HEK293 (cell line): ENCODE measurements around the gene CLTC.
A peak's percentile ranks its signal among the peaks of the same experiment; 100 is the strongest.

Source experiments
- CTCF ChIA-PET: fragments of 350-600 bp; formaldehyde crosslinking; extraction: SDS; loops from one replicate; lab custom pipeline; 2021; ENCODE audit warnings: antibody characterized with exemption; lab: Yijun Ruan, JAX
- POLR2A ChIA-PET: fragments of 300-600 bp; formaldehyde crosslinking; extraction: SDS; loops from one replicate; lab custom pipeline; 2020; ENCODE audit warnings: antibody characterized with exemption, inconsistent platforms; lab: Yijun Ruan, JAX
- H3K27ac ChIP-seq: fragments of 200-500 bp; sonication (Bioruptor generic); 2 replicates; pipeline ENCODE4 v1.5.1; 2014; ENCODE audit warnings: low read depth, low read length, control low read depth, inconsistent platforms; ENCODE audit errors: extremely low read depth
- H3K36me3 ChIP-seq, 2 experiments: fragments of 200-500 bp in 1 of 2; sonication (Bioruptor generic) in 1 of 2; 1 replicate in 1 of 2; 2 replicates in 1 of 2; pipeline ENCODE4 v1.5.1; 2014 to 2017; ENCODE audit warnings: inconsistent platforms in 2 of 2, low read length in 2 of 2; ENCODE audit not compliant: control insufficient read depth in 2 of 2, insufficient read depth in 1 of 2
- H3K4me1 ChIP-seq: fragments of 200-500 bp; sonication (Bioruptor generic); 2 replicates; pipeline ENCODE4 v1.5.1; 2014; ENCODE audit warnings: mild to moderate bottlenecking, low read length, inconsistent platforms; ENCODE audit not compliant: control insufficient read depth, insufficient read depth
- H3K4me3 ChIP-seq: 2 replicates; pipeline ENCODE4 v1.5.1; 2011; ENCODE audit warnings: low read depth, mild to moderate bottlenecking, control low read depth, low read length, moderate library complexity
- H3K9me3 ChIP-seq: fragments of 200-500 bp; sonication (Bioruptor generic); 2 replicates; pipeline ENCODE4 v1.5.1; 2014; ENCODE audit warnings: low read depth, low read length, inconsistent platforms; ENCODE audit not compliant: control insufficient read depth, insufficient read depth
- EGR2 ChIP-seq: fragments of 450-650 bp; formaldehyde crosslinking; IDR thresholded peaks from 2 replicates; pipeline ENCODE4 v1.5.1; 2016; ENCODE audit warnings: low read depth, missing biosample characterization, missing genetic modification characterization
- FEZF1 ChIP-seq: fragments of 450-650 bp; formaldehyde crosslinking; IDR thresholded peaks from 2 replicates; pipeline ENCODE4 v1.5.1; 2016; ENCODE audit warnings: missing biosample characterization, missing genetic modification characterization
- GLI4 ChIP-seq: fragments of 450-650 bp; formaldehyde crosslinking; IDR thresholded peaks from 2 replicates; pipeline ENCODE4 v1.5.1; 2016; ENCODE audit warnings: missing biosample characterization, missing genetic modification characterization
- IKZF3 ChIP-seq: fragments of 450-650 bp; IDR thresholded peaks from 2 replicates; pipeline ENCODE4 v1.5.0; 2018; ENCODE audit warnings: missing biosample characterization, mild to moderate bottlenecking, missing genetic modification characterization, moderate library complexity
- OSR2 ChIP-seq: fragments of 450-650 bp; formaldehyde crosslinking; IDR thresholded peaks from 2 replicates; pipeline ENCODE4 v1.5.1; 2016; ENCODE audit warnings: missing biosample characterization, missing genetic modification characterization
- OVOL3 ChIP-seq: fragments of 450-650 bp; formaldehyde crosslinking; IDR thresholded peaks from 2 replicates; pipeline ENCODE4 v1.5.1; 2016; ENCODE audit warnings: missing biosample characterization, missing genetic modification characterization
- SETDB1 ChIP-seq: IDR thresholded peaks from one replicate; pipeline ENCODE4 v1.6.1; 2017; ENCODE audit warnings: mild to moderate bottlenecking, low read length, moderate library complexity, mixed read lengths; ENCODE audit not compliant: insufficient read length
- WT1 ChIP-seq: fragments of 450-650 bp; formaldehyde crosslinking; IDR thresholded peaks from 2 replicates; pipeline ENCODE4 v1.5.1; 2016; ENCODE audit warnings: missing biosample characterization, missing genetic modification characterization
- ZBTB21 ChIP-seq: fragments of 450-650 bp; formaldehyde crosslinking; IDR thresholded peaks from 2 replicates; pipeline ENCODE4 v1.5.1; 2017; ENCODE audit warnings: missing biosample characterization, missing genetic modification characterization
- ZNF121 ChIP-seq: fragments of 450-650 bp; formaldehyde crosslinking; IDR thresholded peaks from 2 replicates; pipeline ENCODE4 v1.5.1; 2016; ENCODE audit warnings: missing biosample characterization, missing genetic modification characterization
- ZNF16 ChIP-seq: fragments of 450-650 bp; formaldehyde crosslinking; IDR thresholded peaks from 2 replicates; pipeline ENCODE4 v1.5.1; 2016; ENCODE audit warnings: low read depth, missing biosample characterization, missing genetic modification characterization
- ZNF558 ChIP-seq: fragments of 450-650 bp; formaldehyde crosslinking; IDR thresholded peaks from 2 replicates; pipeline ENCODE4 v1.5.1; 2016; ENCODE audit warnings: missing biosample characterization, missing genetic modification characterization
- ZNF585B ChIP-seq: fragments of 450-650 bp; formaldehyde crosslinking; IDR thresholded peaks from 2 replicates; pipeline ENCODE4 v1.5.1; 2016; ENCODE audit warnings: missing biosample characterization, missing genetic modification characterization
- ZNF600 ChIP-seq: fragments of 450-650 bp; formaldehyde crosslinking; IDR thresholded peaks from 2 replicates; pipeline ENCODE4 v1.5.1; 2016; ENCODE audit warnings: missing biosample characterization, missing genetic modification characterization
- ZNF623 ChIP-seq: fragments of 450-650 bp; formaldehyde crosslinking; IDR thresholded peaks from 2 replicates; pipeline ENCODE4 v1.5.1; 2016; ENCODE audit warnings: missing biosample characterization, missing genetic modification characterization
- ZNF624 ChIP-seq: fragments of 450-650 bp; formaldehyde crosslinking; IDR thresholded peaks from 2 replicates; pipeline ENCODE4 v1.5.1; 2017; ENCODE audit warnings: missing biosample characterization, missing genetic modification characterization
- ZNF654 ChIP-seq: fragments of 450-650 bp; formaldehyde crosslinking; IDR thresholded peaks from 2 replicates; pipeline ENCODE4 v1.5.1; 2016; ENCODE audit warnings: low read depth, missing biosample characterization, missing genetic modification characterization
- ZNF658 ChIP-seq: fragments of 450-650 bp; formaldehyde crosslinking; IDR thresholded peaks from 2 replicates; pipeline ENCODE4; 2016; ENCODE audit warnings: missing biosample characterization, missing genetic modification characterization
- ZNF670 ChIP-seq: fragments of 450-650 bp; formaldehyde crosslinking; IDR thresholded peaks from 2 replicates; pipeline ENCODE4 v1.5.1; 2016; ENCODE audit warnings: missing biosample characterization, missing genetic modification characterization, low read depth
- ZNF791 ChIP-seq: fragments of 450-650 bp; formaldehyde crosslinking; IDR thresholded peaks from 2 replicates; pipeline ENCODE4 v1.5.1; 2016; ENCODE audit warnings: missing biosample characterization, missing genetic modification characterization
- ZNF837 ChIP-seq: fragments of 450-650 bp; formaldehyde crosslinking; IDR thresholded peaks from 2 replicates; pipeline ENCODE4 v1.5.1; 2016; ENCODE audit warnings: missing biosample characterization, missing genetic modification characterization
- ZNF843 ChIP-seq: fragments of 450-650 bp; formaldehyde crosslinking; IDR thresholded peaks from 2 replicates; pipeline ENCODE4 v1.5.1; 2016; ENCODE audit warnings: missing biosample characterization, missing genetic modification characterization
- ZSCAN16 ChIP-seq: fragments of 450-650 bp; formaldehyde crosslinking; IDR thresholded peaks from 2 replicates; pipeline ENCODE4 v1.5.1; 2016; ENCODE audit warnings: missing biosample characterization, missing genetic modification characterization
- ZXDB ChIP-seq: fragments of 450-650 bp; formaldehyde crosslinking; IDR thresholded peaks from 2 replicates; pipeline ENCODE4 v1.5.1; 2016; ENCODE audit warnings: missing biosample characterization, missing genetic modification characterization
- TF ChIP-seq, protein P1 (sequence below): fragments of 450-650 bp; formaldehyde crosslinking; IDR thresholded peaks from 2 replicates; pipeline ENCODE4 v1.5.1; 2017; ENCODE audit warnings: missing biosample characterization, missing genetic modification characterization
- TF ChIP-seq, protein P2 (sequence below): fragments of 450-650 bp; formaldehyde crosslinking; IDR thresholded peaks from 2 replicates; pipeline ENCODE4 v1.5.1; 2017; ENCODE audit warnings: missing biosample characterization, missing genetic modification characterization
- TF ChIP-seq, protein P3 (sequence below): fragments of 450-650 bp; formaldehyde crosslinking; conservative IDR thresholded peaks from 2 replicates; pipeline ENCODE4 v1.5.1; 2016; ENCODE audit warnings: low read depth, missing biosample characterization, missing genetic modification characterization

Gene CLTC

DNA sequence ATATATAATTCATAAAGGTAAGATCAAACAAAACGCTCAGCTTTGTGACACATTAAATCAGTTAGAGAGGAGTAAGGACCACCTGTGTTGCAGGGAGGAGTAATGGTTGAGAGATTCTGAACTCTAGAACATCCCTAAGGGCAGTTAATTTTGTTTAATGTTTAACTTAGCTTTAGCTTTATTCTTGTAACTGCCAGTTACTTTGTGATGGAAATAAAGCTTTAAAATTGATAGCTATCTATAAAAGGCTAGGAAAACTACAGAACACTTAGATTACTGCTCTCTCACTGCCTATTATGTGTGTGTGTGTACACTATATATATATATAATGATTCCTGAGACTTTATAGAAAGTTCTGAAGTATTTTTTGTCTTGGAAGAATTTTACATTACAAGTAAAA, 49.7 kb downstream of the CLTC start:
- ChIA-PET CTCF (interaction anchor here (0.6 kb wide), 2 partner anchors 150 to 179 kb away, joined by 3 to 6 read pairs; no protein-coding TSS in a partner anchor), POLR2A (no interaction called here)
- TF ChIP-seq ZXDB (tag by site-specific recombination) = 0 out of 2 replicates have a peak, but pooled peaks have one; percentile 20
- TF ChIP-seq ZNF16 = no peak
- TF ChIP-seq WT1 (tag by site-specific recombination) = peak; percentile 65
- no peak for TF ChIP-seq ZNF121 (tag by site-specific recombination)
- peak; percentile 71; the same call in 1 of the 2 replicates for TF ChIP-seq OVOL3
- TF ChIP-seq FEZF1 (tag by site-specific recombination) = peak; percentile 61
- TF ChIP-seq, protein P1, sequence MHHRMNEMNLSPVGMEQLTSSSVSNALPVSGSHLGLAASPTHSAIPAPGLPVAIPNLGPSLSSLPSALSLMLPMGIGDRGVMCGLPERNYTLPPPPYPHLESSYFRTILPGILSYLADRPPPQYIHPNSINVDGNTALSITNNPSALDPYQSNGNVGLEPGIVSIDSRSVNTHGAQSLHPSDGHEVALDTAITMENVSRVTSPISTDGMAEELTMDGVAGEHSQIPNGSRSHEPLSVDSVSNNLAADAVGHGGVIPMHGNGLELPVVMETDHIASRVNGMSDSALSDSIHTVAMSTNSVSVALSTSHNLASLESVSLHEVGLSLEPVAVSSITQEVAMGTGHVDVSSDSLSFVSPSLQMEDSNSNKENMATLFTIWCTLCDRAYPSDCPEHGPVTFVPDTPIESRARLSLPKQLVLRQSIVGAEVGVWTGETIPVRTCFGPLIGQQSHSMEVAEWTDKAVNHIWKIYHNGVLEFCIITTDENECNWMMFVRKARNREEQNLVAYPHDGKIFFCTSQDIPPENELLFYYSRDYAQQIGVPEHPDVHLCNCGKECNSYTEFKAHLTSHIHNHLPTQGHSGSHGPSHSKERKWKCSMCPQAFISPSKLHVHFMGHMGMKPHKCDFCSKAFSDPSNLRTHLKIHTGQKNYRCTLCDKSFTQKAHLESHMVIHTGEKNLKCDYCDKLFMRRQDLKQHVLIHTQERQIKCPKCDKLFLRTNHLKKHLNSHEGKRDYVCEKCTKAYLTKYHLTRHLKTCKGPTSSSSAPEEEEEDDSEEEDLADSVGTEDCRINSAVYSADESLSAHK (tag by site-specific recombination) = peak; percentile 41; the same call in 1 of the 2 replicates
- TF ChIP-seq ZNF791 (tag by site-specific recombination) = no peak
- TF ChIP-seq ZSCAN16 (tag by site-specific recombination) = no peak
- TF ChIP-seq ZNF658 (tag by site-specific recombination) = no peak
- TF ChIP-seq ZNF843 (tag by site-specific recombination) = peak; percentile 52; the same call in 1 of the 2 replicates
- TF ChIP-seq, protein P2, sequence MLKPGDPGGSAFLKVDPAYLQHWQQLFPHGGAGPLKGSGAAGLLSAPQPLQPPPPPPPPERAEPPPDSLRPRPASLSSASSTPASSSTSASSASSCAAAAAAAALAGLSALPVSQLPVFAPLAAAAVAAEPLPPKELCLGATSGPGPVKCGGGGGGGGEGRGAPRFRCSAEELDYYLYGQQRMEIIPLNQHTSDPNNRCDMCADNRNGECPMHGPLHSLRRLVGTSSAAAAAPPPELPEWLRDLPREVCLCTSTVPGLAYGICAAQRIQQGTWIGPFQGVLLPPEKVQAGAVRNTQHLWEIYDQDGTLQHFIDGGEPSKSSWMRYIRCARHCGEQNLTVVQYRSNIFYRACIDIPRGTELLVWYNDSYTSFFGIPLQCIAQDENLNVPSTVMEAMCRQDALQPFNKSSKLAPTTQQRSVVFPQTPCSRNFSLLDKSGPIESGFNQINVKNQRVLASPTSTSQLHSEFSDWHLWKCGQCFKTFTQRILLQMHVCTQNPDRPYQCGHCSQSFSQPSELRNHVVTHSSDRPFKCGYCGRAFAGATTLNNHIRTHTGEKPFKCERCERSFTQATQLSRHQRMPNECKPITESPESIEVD (tag by site-specific recombination) = peak; percentile 91
- H3K4me3 ChIP-seq = no peak overlapping the region
- H3K36me3 ChIP-seq = peaks cover 84 to 94% of the 10 kb centered on the region in 2 experiments
- H3K27ac ChIP-seq = no peak overlapping the region
- H3K9me3 ChIP-seq = no peaks in the 10 kb centered on the region
- no peaks in the 10 kb centered on the region for H3K4me1 ChIP-seq

DNA sequence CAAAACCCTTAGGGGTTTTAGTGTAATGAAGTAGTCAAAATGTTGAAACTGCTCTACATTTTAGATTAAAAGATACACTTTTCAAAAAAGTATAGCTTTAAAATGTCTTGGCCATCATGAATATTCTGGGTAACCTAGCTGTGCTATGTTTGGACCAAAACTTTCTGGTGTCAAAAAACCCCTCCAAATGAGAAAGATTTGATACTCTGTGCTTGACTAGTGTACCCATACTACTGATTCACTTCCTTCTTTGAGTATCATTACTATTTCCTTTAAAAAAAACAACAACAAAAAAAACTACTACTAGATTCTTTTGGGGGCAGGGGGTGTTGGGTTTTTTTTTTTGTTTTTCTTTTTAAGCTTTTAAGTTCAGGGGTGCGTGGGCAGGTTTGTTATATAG, 50.2 kb downstream of the CLTC start:
- no peaks in the 10 kb centered on the region for H3K4me1 ChIP-seq
- peaks cover 84 to 94% of the 10 kb centered on the region in 2 experiments for H3K36me3 ChIP-seq
- ChIA-PET POLR2A (interaction anchor here (1.3 to 1.7 kb wide), 2 partner anchors 13 to 51 kb away, joined by 3 to 8 read pairs; partner anchors contain the start of gene CLTC), CTCF (interaction anchor here (0.7 to 1.2 kb wide), 2 partner anchors 59 to 228 kb away, joined by 4 read pairs; no protein-coding TSS in a partner anchor)
- H3K4me3 ChIP-seq = no peak overlapping the region
- no peak overlapping the region for H3K27ac ChIP-seq
- H3K9me3 ChIP-seq = no peaks in the 10 kb centered on the region
- TF ChIP-seq ZNF623 (no peak), ZNF585B (tag by site-specific recombination) (no peak), ZNF837 (no peak), SETDB1 (no peak), ZNF600 (tag by site-specific recombination) (no peak), EGR2 (tag by site-specific recombination) (no peak), OSR2 (tag by site-specific recombination) (no peak), IKZF3 (no peak), ZNF654 (tag by site-specific recombination) (no peak), ZBTB21 (tag by site-specific recombination) (no peak), ZNF624 (tag by site-specific recombination) (no peak), GLI4 (no peak), ZNF558 (tag by site-specific recombination) (no peak), ZNF670 (tag by site-specific recombination) (no peak)
- TF ChIP-seq, protein P2 (tag by site-specific recombination) = no peak
- TF ChIP-seq, protein P3, sequence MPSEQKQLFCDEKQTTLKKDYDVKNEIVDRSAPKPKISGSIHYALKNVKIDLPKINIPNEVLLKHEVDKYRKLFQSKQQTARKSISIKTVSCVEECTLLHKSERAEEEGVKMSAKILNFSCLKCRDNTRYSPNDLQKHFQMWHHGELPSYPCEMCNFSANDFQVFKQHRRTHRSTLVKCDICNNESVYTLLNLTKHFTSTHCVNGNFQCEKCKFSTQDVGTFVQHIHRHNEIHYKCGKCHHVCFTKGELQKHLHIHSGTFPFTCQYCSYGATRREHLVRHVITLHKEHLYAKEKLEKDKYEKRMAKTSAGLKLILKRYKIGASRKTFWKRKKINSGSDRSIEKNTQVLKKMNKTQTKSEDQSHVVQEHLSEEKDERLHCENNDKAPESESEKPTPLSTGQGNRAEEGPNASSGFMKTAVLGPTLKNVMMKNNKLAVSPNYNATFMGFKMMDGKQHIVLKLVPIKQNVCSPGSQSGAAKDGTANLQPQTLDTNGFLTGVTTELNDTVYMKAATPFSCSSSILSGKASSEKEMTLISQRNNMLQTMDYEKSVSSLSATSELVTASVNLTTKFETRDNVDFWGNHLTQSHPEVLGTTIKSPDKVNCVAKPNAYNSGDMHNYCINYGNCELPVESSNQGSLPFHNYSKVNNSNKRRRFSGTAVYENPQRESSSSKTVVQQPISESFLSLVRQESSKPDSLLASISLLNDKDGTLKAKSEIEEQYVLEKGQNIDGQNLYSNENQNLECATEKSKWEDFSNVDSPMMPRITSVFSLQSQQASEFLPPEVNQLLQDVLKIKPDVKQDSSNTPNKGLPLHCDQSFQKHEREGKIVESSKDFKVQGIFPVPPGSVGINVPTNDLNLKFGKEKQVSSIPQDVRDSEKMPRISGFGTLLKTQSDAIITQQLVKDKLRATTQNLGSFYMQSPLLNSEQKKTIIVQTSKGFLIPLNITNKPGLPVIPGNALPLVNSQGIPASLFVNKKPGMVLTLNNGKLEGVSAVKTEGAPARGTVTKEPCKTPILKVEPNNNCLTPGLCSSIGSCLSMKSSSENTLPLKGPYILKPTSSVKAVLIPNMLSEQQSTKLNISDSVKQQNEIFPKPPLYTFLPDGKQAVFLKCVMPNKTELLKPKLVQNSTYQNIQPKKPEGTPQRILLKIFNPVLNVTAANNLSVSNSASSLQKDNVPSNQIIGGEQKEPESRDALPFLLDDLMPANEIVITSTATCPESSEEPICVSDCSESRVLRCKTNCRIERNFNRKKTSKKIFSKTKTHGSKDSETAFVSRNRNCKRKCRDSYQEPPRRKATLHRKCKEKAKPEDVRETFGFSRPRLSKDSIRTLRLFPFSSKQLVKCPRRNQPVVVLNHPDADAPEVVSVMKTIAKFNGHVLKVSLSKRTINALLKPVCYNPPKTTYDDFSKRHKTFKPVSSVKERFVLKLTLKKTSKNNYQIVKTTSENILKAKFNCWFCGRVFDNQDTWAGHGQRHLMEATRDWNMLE (tag by site-specific recombination) = no peak
